Measurements from ENCODE around the gene SLIT3.

SLIT3 gene

DNA sequence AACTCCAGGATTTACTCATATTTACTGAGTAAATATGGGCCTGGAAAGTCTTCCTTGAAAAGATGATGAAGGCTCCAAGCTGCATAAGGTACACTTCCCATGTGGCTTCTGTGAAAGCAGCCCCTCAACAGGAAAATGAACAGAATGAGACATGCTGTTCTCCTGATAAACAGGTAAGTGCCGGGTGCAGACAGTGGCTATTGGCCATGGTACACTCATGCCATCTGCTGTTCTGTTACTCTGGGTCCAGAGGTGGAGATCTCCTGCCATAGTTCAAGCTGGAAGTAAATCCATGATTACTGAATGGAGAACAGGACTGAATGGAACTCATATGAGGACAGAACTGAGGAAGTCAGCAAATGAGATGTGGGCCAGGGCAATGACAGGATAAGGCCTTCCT is 103.6 kb downstream of the SLIT3 start:
- Mint-ChIP-seq H3K4me3 (no peak overlapping the region), H3K36me3 (no peaks in the 10 kb centered on the region), H3K4me1 (no peaks in the 10 kb centered on the region), H3K27ac (no peak overlapping the region), H3K27me3 (no peaks in the 10 kb centered on the region), H3K9me3 (peaks cover 9% of the 10 kb centered on the region)
- no peak for ATAC-seq

DNA sequence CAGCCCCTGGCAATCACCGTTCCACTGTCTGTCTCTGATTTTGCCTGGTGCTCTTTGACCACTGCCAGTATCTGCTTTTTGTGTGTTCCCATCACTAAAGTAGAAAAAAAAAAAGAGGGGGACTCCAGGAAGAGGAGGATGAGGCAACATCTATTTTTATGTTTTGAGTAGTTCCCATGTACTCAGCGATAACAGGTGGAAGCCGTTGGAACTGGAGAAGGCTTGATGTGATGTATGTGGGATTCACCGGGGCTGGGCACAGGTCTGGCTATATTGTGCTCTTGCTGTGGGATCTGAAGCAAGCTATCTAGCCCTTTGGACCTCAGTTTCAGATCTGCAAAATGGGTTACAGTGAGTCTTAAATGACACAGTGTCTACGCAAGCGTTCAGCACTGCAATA is 104.9 kb downstream of the SLIT3 start:
- Mint-ChIP-seq H3K4me1 (no peaks in the 10 kb centered on the region), H3K9me3 (peaks cover 2% of the 10 kb centered on the region), H3K4me3 (no peak overlapping the region), H3K27ac (no peak overlapping the region), H3K36me3 (no peaks in the 10 kb centered on the region), H3K27me3 (no peaks in the 10 kb centered on the region)
- no peak for ATAC-seq

- H3K4me3 Mint-ChIP-seq: no peak overlapping the region
- H3K36me3 Mint-ChIP-seq: no peaks in the 10 kb centered on the region
- H3K27me3 Mint-ChIP-seq: no peaks in the 10 kb centered on the region
- no peak overlapping the region for H3K27ac Mint-ChIP-seq
- no peaks in the 10 kb centered on the region for H3K4me1 Mint-ChIP-seq
- ATAC-seq: no peak
- peaks cover 2% of the 10 kb centered on the region for H3K9me3 Mint-ChIP-seq
These were observed 105.3 kb downstream of the SLIT3 start for GRCh38 chr5:169195601-169196000.

DNA sequence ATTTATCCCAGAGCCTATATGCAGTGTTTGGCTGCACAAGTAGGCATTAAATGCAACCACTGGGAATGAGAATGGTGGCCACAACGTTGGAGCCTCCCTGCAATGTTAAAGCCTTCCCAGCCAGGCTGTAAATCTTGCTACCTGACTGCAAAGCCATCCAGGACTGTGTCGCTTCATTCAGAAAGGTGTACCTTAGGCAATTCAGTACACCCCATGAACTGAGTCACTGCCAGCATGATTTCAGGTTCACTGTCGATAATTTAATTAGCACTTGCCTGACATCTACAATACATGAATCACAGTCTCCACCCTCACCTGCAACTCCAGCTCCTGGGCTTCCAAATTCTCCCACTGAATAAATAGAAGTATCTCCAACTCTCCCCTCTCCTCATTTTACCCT is 108.4 kb downstream of the SLIT3 start:
- H3K36me3 Mint-ChIP-seq: no peaks in the 10 kb centered on the region
- H3K9me3 Mint-ChIP-seq: no peaks in the 10 kb centered on the region
- ATAC-seq: no peak
- no peak overlapping the region for H3K4me3 Mint-ChIP-seq
- no peak overlapping the region for H3K27ac Mint-ChIP-seq
- no peaks in the 10 kb centered on the region for H3K4me1 Mint-ChIP-seq
- H3K27me3 Mint-ChIP-seq: no peaks in the 10 kb centered on the region

- H3K4me3 Mint-ChIP-seq: no peak overlapping the region
These were observed 110.1 kb downstream of the SLIT3 start for GRCh38 chr5:169190849-169191248.

GRCh38 chr5:169185626-169186025 is 115.3 kb downstream of the SLIT3 start:
- H3K36me3 Mint-ChIP-seq: no peaks in the 10 kb centered on the region
- H3K9me3 Mint-ChIP-seq: no peaks in the 10 kb centered on the region

More at GRCh38 chr5:169190849-169191248, 110.1 kb downstream of the SLIT3 start:
- ATAC-seq: no peak
- H3K27me3 Mint-ChIP-seq: no peaks in the 10 kb centered on the region
- H3K9me3 Mint-ChIP-seq: no peaks in the 10 kb centered on the region
- no peaks in the 10 kb centered on the region for H3K36me3 Mint-ChIP-seq
- no peaks in the 10 kb centered on the region for H3K4me1 Mint-ChIP-seq
- no peak overlapping the region for H3K27ac Mint-ChIP-seq

DNA sequence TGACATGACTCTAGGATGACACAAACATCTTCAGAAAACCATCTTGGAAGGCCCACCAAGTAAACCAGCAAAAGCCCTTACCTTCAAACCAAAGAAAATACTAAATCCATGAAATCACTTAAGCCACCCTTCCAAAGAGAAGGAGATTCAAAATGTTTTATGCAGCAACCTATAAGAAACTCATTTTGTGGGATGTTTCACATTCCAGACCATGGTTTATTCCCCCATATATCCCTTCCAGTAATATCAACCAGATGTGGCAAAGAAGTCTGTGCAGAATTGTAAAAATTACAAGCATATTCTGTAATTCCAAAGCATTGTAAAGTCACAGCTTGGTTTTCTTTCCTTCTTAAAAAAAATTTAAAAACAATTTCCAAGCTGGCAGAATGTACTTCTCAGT is 117.4 kb downstream of the SLIT3 start:
- Mint-ChIP-seq H3K27ac (no peak overlapping the region), H3K4me3 (no peak overlapping the region), H3K36me3 (no peaks in the 10 kb centered on the region), H3K27me3 (no peaks in the 10 kb centered on the region), H3K4me1 (no peaks in the 10 kb centered on the region), H3K9me3 (no peaks in the 10 kb centered on the region)
- no peak for ATAC-seq

More at GRCh38 chr5:169185626-169186025, 115.3 kb downstream of the SLIT3 start:
- Mint-ChIP-seq H3K27me3 (no peaks in the 10 kb centered on the region), H3K4me3 (no peak overlapping the region), H3K27ac (no peak overlapping the region), H3K4me1 (no peaks in the 10 kb centered on the region)
- ATAC-seq: no peak

DNA sequence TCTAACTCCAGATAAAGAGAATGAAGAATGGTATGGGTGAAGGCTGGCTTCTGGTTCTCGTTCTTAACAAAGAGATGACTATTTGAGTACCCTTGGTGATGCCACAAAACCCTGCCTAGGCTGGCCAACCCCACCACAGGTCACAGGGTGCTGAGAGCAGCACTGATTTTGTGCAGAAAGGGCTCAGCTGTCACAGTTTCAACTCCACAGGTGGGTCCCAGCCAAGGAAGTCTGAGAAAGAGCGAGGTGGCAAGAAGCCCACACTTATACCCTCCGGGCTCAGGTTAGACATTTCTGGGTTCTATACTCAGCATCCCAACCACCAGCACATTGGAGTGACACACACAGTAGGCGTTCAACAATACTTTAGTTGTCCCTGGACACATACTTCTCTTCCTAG is 118.1 kb downstream of the SLIT3 start:
- Mint-ChIP-seq H3K4me1 (no peaks in the 10 kb centered on the region), H3K9me3 (no peaks in the 10 kb centered on the region), H3K27ac (no peak overlapping the region), H3K27me3 (no peaks in the 10 kb centered on the region), H3K36me3 (no peaks in the 10 kb centered on the region), H3K4me3 (no peak overlapping the region)
- no peak for ATAC-seq

DNA sequence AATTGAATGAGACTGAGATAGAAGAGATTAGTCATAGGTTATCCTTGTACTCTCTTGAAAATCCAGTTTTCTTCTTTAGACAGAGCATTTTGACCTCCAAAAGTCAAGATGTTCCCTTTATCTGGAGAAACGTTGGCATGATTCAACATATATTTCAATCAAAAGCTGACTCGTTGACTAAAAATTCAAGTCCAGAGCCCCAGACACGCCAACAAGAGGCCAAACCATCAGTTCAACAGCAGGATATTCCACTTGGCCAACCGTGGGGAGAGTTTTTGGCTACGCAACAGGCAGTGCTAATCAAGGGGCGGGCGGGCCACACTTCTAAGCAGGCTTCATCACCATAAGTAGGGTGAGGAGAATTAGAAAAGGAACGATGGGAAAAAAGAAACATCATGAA is 119.1 kb downstream of the SLIT3 start:
- Mint-ChIP-seq H3K27ac (no peak overlapping the region), H3K36me3 (no peaks in the 10 kb centered on the region), H3K4me1 (no peaks in the 10 kb centered on the region), H3K4me3 (no peak overlapping the region), H3K9me3 (no peaks in the 10 kb centered on the region), H3K27me3 (no peaks in the 10 kb centered on the region)
- ATAC-seq: no peak

DNA sequence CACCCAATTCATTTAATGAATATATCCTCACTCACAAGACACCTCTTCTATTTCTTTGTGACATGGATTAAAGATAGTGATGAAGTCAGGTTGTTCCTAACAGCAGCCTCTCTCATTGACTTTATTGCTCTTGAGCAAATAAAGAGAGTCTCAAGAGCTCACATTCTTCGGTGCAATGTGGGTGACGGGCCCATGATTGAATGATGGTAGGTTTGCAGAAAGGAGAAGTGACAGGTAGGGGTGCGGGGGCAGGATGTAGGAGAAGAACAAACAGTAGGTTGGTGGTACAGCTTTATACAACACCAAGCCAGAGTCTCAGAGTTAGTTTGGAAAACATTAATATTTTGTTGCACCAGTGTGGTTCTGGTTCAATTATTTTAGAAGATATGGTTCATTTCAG is 122.2 kb downstream of the SLIT3 start:
- H3K27ac Mint-ChIP-seq: no peak overlapping the region
- ATAC-seq: no peak
- H3K4me1 Mint-ChIP-seq: no peaks in the 10 kb centered on the region
- no peaks in the 10 kb centered on the region for H3K27me3 Mint-ChIP-seq
- no peaks in the 10 kb centered on the region for H3K9me3 Mint-ChIP-seq
- no peak overlapping the region for H3K4me3 Mint-ChIP-seq
- H3K36me3 Mint-ChIP-seq: no peaks in the 10 kb centered on the region

DNA sequence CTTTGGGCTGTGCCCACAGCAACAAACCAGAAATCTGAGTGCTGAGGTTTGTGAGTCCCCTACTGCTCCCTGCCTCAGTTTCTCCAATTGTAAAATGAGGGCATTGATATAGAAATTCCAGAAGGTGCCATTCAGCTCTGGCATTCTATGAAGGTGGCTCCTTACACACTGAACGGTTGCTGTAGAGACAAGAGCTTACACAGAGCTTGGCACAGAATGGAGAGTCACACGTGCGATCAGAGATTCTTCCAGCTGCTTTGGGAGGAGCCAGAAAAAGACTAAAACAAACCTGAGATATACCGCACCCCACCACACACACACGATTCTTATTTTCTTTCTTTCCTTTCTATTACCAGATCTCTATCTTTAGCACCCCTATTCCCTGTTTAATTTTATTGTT is 122.7 kb downstream of the SLIT3 start:
- H3K27ac Mint-ChIP-seq: no peak overlapping the region
- ATAC-seq: no peak
- no peaks in the 10 kb centered on the region for H3K27me3 Mint-ChIP-seq
- no peaks in the 10 kb centered on the region for H3K36me3 Mint-ChIP-seq
- no peaks in the 10 kb centered on the region for H3K9me3 Mint-ChIP-seq
- no peak overlapping the region for H3K4me3 Mint-ChIP-seq
- no peaks in the 10 kb centered on the region for H3K4me1 Mint-ChIP-seq

DNA sequence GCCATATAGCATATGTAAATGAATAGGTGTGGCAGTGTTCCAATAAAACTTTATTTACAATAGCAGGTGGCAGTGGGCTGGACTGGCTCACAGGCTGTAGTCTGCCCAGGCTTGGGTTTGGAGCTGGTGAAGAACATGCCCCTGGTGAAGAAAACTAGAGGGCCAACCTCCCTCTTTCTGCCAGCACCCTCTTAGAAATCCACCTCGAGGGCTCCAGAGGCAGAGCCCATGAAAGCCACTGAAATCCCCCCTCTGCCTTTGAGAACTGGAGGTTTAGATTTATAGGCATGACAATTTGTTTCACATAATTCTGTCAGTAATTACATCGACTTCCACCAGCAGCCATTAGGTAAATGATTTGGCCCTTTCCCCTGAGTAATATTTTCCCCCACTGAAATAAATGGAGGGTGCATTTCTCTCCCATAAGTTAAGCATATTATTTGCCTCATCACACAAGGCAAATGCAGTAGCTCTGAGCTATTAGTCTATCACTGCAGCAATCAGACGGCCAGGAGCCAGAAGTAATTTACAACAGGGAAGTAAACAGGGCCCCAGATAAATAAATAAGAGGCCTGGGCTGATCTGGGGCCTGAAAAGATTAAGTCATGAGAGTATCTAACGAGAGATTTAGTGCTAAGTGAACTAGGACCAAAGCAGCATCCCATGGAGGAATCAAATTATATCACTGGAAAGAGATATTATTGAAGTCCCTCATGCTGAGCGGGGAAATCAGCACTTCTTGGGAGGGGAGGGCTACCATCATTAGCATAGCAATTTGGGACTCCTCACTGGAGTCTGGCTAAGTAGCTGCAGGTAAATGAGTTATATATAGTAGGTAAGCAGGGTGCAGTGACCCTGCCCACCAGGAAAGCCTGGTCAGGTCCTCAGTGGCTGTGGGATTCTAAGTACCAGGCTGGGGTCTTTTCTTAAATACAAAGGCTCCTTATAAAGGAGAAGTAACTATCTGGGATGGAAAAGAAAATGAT is 123.9 kb downstream of the SLIT3 start:
- H3K4me3 Mint-ChIP-seq: no peak overlapping the region
- no peaks in the 10 kb centered on the region for H3K36me3 Mint-ChIP-seq
- peaks cover 3% of the 10 kb centered on the region for H3K9me3 Mint-ChIP-seq
- H3K27me3 Mint-ChIP-seq: no peaks in the 10 kb centered on the region
- H3K27ac Mint-ChIP-seq: no peak overlapping the region
- no peak for ATAC-seq
- no peaks in the 10 kb centered on the region for H3K4me1 Mint-ChIP-seq

GRCh38 chr5:169175733-169176132 is 125.2 kb downstream of the SLIT3 start:
- no peaks in the 10 kb centered on the region for H3K27me3 Mint-ChIP-seq
- H3K4me3 Mint-ChIP-seq: no peak overlapping the region
- no peak overlapping the region for H3K27ac Mint-ChIP-seq
- ATAC-seq: no peak
- H3K9me3 Mint-ChIP-seq: peaks cover 6% of the 10 kb centered on the region
- no peaks in the 10 kb centered on the region for H3K36me3 Mint-ChIP-seq
- H3K4me1 Mint-ChIP-seq: no peaks in the 10 kb centered on the region

DNA sequence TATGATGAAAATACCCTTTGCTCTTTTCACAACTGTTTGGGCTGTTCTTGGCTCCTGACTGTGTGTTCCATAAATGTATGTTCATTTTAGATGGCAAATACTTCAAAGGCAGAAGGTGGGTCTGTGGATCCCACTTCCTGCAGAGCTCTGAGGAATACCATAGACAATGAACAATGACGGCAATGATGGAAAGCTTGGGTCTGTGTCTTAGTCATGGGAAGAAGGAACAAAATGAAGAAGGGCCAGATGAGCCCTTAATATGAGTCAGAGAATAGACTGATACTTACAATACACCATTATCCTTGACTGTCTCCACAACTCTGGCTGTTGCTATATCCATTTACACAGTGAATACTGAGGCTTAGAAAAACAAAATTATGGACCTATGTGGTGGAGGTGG is 126.0 kb downstream of the SLIT3 start:
- H3K9me3 Mint-ChIP-seq: peaks cover 6% of the 10 kb centered on the region
- no peaks in the 10 kb centered on the region for H3K27me3 Mint-ChIP-seq
- H3K27ac Mint-ChIP-seq: no peak overlapping the region
- H3K4me1 Mint-ChIP-seq: no peaks in the 10 kb centered on the region
- ATAC-seq: no peak
- no peaks in the 10 kb centered on the region for H3K36me3 Mint-ChIP-seq
- no peak overlapping the region for H3K4me3 Mint-ChIP-seq

DNA sequence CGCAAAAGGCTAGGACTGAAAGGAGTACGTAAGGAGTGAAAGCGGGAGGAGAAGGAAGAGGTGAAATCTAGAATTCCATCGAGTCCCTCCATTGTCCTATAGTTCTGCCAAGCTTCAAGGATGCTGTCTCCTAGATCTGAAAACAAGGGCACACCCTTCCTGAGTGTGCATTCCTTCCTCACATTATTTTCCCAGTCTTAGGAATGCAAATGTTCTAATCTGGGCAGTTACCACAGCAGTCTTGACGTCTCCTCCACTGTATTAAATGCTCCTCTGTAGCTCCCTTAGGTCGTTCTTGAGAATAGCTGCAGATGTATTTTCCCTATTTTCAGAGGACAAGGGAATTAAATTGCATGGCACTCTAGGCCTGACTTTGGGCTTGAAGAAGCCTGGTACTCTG is 127.6 kb downstream of the SLIT3 start:
- H3K4me1 Mint-ChIP-seq: no peaks in the 10 kb centered on the region
- peaks cover under 1% of the 10 kb centered on the region for H3K27me3 Mint-ChIP-seq
- H3K36me3 Mint-ChIP-seq: no peaks in the 10 kb centered on the region
- no peak overlapping the region for H3K4me3 Mint-ChIP-seq
- H3K27ac Mint-ChIP-seq: no peak overlapping the region
- ATAC-seq: no peak
- peaks cover 6% of the 10 kb centered on the region for H3K9me3 Mint-ChIP-seq

- no peaks in the 10 kb centered on the region for H3K36me3 Mint-ChIP-seq
- H3K27ac Mint-ChIP-seq: no peak overlapping the region
- peaks cover 6% of the 10 kb centered on the region for H3K9me3 Mint-ChIP-seq
- H3K4me1 Mint-ChIP-seq: no peaks in the 10 kb centered on the region
- H3K4me3 Mint-ChIP-seq: no peak overlapping the region
- no peak for ATAC-seq
- H3K27me3 Mint-ChIP-seq: peaks cover 10% of the 10 kb centered on the region
These were observed 129.4 kb downstream of the SLIT3 start for GRCh38 chr5:169171515-169171914.

Measured in stimulated activated memory B cell treated with anti-CD40 and anti-IgM and Interleukin-4, amounts not matched to agents 10 μg/mL and 1 μg/mL and 100 μg/mL, for 72 hours (primary cell).